Activated CD8-positive, alpha-beta memory T cell treated with anti-CD3 and anti-CD28 coated beads, Interleukin-2, amount 50 U/mL, for 24 hours (primary cell): ENCODE results near the gene MOV10L1.
"Not testable (repeated sequence)": the region's sequence is repeated elsewhere in the genome, so short reads cannot be mapped to it uniquely, and the experiment has no call there.

Source experiments
- DNase-seq: peaks from one replicate; pipeline ENCODE4 v3.0.0-alpha.2; 2020; ENCODE audit errors: extremely low read depth

MOV10L1 gene

DNA sequence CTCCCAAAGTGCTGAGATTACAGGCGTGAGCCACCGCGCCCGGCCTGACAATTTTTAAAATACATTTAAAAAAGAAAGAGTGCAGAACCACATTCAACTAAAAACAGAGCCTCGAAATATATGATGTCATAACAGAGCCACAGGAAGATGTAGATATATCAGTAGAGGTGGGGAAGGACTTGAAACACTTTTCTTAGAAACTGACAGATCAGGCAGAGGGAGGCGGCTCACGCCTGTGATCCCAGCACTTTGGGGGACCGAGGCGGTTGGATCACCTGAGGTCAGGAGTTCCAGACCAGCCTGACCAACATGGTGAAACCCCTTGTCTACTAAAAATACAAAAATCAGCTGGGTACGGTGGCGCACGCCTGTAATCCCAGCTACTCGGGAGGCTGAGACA is 11.6 kb upstream of the MOV10L1 start:
- DNase-seq, result no peak

DNA sequence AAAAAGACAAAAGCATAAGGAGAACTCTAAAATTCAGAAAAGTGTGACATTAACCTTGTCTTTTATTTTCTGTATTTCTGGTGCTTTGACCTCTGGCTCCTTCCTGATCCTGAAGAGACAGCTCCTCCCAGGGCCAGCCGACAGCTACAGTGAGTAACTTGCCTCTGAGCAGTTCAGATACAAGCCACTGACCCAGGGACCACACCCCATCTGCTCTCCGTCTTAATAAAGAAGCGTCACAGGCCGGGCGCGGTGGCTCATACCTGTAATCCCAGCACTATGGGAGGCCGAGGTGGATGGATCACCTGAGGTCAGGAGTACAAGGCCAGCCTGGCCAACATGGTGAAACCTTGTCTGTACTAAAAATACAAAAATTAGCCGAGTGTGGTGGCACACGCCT is 11.0 kb upstream of the MOV10L1 start:
- no peak for DNase-seq

- no peak for DNase-seq
These were observed 9.7 kb upstream of the MOV10L1 start for GRCh38 chr22:50080077-50080465.

GRCh38 chr22:50081426-50082196 is 8.2 kb upstream of the MOV10L1 start:
- no peak for DNase-seq

DNA sequence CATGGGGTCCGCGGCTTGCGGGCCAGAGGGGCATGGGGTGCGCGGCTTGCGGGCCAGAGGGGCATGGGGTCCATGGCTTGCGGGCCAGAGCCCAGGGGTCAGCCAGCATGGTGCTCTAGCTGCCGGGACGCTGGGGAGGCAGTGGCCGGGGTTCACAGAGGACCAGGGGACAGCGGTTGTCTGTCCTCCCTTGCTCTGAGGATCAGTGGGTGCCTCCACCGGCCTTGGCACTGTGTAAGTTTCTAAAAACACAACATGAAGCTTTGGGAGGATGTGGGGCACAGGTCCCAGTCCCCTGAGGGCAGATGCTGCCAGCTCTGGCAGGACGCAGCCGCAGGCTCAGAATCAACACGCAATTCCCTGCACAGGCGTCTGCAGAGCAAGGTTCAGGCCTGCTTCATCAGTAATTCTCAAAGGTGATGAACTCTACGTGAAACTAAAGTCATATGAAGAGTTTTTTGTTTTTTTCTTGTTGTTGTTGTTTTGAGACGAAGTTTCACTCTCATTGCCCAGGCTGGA is 7.5 kb upstream of the MOV10L1 start:
- DNase-seq, result no peak

DNA sequence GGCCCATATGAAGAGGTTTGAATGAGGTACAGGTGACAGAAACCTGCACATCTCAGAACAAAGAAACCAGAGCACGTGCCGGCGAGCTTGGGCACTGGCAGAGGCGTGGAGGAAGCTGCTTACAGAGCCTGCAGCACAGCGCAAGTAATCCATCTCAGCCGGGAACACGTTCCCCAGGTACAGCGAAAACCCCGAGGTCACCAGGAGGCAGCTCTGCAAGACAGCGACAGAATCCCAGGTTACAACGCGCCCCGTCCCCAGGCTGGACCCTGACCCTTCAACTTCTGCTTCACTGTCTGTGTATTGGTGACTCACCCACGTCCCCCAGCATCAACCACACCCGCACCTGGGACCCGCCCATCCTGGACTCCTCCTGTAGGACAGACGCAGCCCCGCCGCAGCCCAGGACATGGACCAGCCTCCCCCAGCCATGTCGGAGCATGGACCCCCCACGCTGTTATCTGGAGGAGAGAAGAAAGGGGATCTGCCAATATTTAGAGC is 6.8 kb upstream of the MOV10L1 start:
- DNase-seq, result no peak

DNA sequence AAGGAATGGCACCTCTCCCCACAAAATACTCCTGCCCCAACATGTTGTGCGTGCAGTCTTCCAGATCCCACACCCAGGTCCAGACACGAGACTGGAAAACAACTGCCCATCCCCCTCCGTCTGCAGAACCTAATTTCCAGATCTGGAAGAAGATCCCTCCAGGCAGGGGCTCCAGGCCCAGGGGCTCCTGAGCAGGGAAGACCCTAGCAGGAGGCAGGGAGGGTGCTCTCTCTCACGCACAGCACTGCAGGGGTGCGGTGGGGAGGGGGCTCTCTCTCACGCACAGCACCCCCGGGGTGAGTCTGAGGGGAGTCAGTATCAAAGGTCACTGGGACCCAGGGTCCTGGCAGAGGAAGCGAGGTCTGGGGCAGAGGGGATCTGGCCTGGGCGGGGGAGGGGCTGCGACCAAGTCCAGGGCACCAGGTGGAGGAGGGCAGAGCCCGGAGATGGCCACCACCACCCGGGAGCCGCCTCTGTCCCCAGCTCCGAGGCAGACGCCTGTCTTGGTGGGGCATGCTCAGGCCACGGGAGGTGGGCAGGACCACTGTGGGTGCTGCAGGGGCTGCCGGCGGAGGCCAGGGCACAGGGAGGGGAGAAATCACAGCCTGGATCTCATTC is 6.2 kb upstream of the MOV10L1 start:
- no peak for DNase-seq

GRCh38 chr22:50084080-50084477 is 5.7 kb upstream of the MOV10L1 start:
- DNase-seq, result no peak

- DNase-seq, result no peak
These were observed 5.2 kb upstream of the MOV10L1 start for GRCh38 chr22:50084614-50085021.

DNA sequence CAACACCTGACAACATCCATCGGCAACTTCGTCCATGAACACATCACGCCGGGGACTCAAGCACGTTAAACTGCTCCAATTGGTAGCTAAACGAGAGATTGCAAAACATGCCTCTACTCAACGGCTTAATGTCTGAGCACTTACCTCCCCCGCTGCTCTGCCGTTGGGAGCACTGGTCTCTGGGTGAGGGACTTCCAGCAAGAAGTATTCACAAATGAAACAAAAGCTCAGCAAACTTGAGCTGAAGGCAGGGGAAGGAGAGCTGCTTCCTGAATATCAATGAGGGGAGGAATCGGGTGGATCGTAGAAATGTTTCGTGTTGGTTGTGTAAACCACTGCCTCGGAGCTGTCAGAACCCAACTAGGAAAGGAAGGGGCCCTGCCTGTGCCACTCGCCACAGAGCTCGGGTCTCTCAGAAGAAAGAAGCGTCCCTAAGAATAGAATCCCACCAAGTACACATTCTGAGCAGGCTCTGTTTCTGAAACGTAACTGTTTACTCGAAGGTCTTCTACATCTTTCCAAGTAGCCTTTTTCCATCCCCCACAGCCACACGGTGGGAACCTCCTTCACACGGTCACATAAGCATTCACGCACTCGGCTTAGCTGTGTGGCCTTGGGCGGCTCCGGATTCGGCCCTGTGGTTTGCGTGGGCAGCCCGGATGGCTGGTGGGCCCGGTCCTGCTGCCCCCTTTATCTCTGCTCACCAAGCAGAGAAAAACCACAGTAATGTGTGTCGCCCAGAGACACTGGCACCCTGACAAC is 4.4 kb upstream of the MOV10L1 start, which contains the start of gene MLC1:
TSS of gene MLC1 (minus strand) at position 216 of the 762 bp plus-strand sequence. CDS start 524 bp downstream, outside the sequence.
- no peak for DNase-seq

DNA sequence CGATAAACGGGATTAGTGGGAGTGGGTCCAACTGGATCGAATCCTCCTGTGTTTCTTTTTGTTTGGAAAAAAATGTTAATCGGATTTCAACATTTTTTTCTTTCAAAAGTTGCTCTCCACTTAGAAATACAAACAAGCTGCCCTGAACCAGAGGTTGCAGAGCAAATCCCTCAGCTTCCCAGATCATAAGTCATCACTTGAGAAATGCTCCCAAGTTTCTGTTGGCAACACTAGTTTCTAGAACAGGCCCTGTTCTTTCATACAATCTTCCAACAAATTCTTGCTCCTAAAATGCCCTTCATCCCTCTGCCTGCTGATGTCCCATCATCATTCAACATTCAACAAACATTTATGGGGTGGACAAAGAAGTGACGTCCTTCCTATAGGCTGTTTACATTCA is 3.3 kb upstream of the MOV10L1 start:
- DNase-seq, result no peak

DNA sequence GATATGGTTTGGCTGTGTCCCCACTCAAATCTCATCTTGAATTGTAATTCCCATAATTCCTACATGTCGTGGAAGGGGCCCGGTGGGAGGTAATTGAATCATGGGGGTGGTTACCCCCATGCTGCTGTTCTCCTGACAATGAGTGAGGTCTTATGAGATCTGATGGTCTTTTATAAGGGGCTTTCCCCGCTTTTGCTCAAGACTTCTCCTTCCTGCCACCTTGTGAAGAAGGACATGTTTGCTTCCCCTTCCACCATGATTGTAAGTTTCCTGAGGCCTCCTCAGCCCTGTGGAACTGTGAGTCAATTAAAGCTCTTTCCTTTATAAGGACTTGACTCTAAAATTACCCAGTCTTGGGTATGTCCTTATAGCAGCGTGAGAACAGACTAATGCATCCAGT is 2.8 kb upstream of the MOV10L1 start:
- DNase-seq, result not testable (repeated sequence)

GRCh38 chr22:50087646-50088045 is 2.2 kb upstream of the MOV10L1 start:
- no peak for DNase-seq

DNA sequence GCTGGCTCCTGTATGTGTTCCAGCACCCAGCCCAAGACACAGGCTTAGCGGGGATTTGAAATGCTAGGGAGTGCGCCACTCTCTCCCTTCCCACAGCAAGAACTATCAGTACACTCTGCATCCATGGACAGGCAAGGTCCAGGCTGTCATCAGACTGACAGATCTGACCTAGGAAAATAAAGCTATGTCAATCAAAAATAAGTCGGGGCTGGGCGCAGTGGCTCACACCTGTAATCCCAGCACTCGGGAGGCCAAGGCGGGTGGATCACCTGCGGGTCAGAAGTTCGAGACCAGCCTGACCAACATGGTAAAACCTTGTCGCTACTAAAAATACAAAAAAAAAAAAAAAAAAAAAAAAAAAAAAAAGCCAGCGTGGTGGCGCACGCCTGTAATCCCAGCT is 1.7 kb upstream of the MOV10L1 start:
- DNase-seq, result no peak

GRCh38 chr22:50089231-50089630 is 575 bp upstream of the MOV10L1 start:
- DNase-seq, result no peak

DNA sequence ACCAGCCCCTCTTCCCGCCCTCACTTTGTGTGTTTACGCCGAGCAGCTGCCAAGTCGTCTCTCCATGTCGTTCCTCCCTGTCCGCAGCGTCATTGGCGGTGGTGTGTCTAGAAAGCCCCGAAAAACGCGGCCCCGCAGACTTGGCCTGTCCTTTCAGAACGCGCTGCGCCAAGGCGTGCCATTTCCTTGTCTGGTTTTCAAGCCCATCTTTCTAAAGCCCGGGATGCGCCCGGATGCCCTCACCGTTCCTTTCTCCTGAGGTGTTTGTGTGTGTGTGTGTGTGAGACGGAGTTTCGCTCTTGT is 557 bp downstream of the MOV10L1 start:
- DNase-seq, result no peak

GRCh38 chr22:50091092-50091768 is 1.4 kb downstream of the MOV10L1 start:
- no peak for DNase-seq

- DNase-seq, result no peak
These were observed 2.5 kb downstream of the MOV10L1 start for GRCh38 chr22:50092342-50092741.

GRCh38 chr22:50098052-50098451 is 8.2 kb downstream of the MOV10L1 start:
- no peak for DNase-seq

GRCh38 chr22:50101870-50102565 is 12.2 kb downstream of the MOV10L1 start:
- no peak for DNase-seq

- DNase-seq, result no peak
These were observed 13.1 kb downstream of the MOV10L1 start for GRCh38 chr22:50102946-50103345.
